B cell (primary cell): ENCODE measurements around the gene OVCA2.

Experiments
- CTCF ChIP-seq: fragments of 200-600 bp; IDR thresholded peaks from one replicate; pipeline ENCODE4 v1.8.0; 2022; ENCODE audit warnings: antibody characterized with exemption, mild to moderate bottlenecking
- EZH2 ChIP-seq: IDR thresholded peaks from 2 replicates; pipeline ENCODE4 v1.6.1; 2012; ENCODE audit warnings: borderline replicate concordance, low read depth, mild to moderate bottlenecking, moderate library complexity, low read length; ENCODE audit not compliant: insufficient read depth, poor library complexity, severe bottlenecking

DNA sequence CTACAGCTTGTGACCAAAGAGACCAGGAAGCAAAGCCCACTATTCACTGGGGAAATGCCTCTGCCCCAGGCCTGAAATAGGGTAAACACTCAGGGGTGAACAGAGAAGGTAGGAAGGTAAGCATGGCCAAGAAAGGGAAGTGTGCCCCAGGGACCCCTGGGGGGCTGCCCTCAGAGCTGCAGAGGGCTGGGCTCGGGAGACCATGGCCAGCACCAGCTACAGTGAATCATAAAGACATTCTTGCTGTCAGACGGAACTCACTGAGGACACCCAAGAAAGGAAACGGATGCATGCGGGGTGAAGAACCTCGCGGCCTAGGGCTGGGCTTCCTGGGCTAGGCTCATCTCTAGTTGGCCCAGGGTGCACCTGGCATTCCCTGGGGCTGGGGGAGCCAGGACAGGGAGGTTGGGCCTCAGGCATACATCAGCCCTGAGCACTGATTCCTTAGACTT is 22.7 kb downstream of the OVCA2 start:
- no peak for TF ChIP-seq CTCF
- no peak for TF ChIP-seq EZH2
